Lower leg skin (tissue), 3 donors: ENCODE data around the gene MPP4.

Source experiments
- POLR2A ChIP-seq, 2 donors: fragments of 450-650 bp; IDR thresholded peaks; one replicate each; pipeline ENCODE4 v1.6.1; 2016 to 2017; ENCODE audit warnings: antibody characterized with exemption in 2 of 2, mild to moderate bottlenecking in 1 of 2, moderate library complexity in 1 of 2
- TF ChIP-seq, protein P1 (sequence below), 3 donors: fragments of 450-650 bp; IDR thresholded peaks; one replicate each; pipeline ENCODE4 v1.5.1; 2016; ENCODE audit warnings: antibody characterized with exemption in 3 of 3, mild to moderate bottlenecking in 3 of 3, moderate library complexity in 2 of 3

GRCh38 chr2:201697899-201698298 lies 545 bp downstream of the MPP4 start:
- TF ChIP-seq, protein P1, sequence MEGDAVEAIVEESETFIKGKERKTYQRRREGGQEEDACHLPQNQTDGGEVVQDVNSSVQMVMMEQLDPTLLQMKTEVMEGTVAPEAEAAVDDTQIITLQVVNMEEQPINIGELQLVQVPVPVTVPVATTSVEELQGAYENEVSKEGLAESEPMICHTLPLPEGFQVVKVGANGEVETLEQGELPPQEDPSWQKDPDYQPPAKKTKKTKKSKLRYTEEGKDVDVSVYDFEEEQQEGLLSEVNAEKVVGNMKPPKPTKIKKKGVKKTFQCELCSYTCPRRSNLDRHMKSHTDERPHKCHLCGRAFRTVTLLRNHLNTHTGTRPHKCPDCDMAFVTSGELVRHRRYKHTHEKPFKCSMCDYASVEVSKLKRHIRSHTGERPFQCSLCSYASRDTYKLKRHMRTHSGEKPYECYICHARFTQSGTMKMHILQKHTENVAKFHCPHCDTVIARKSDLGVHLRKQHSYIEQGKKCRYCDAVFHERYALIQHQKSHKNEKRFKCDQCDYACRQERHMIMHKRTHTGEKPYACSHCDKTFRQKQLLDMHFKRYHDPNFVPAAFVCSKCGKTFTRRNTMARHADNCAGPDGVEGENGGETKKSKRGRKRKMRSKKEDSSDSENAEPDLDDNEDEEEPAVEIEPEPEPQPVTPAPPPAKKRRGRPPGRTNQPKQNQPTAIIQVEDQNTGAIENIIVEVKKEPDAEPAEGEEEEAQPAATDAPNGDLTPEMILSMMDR (IDR thresholded peaks at IDR 0.05) = no peak
- no peak for TF ChIP-seq POLR2A (IDR thresholded peaks at IDR 0.05)
